COLO829 (cell line): ENCODE results near the gene AIPL1.
"Not testable (repeated sequence)": the region's sequence is repeated elsewhere in the genome, so short reads cannot be mapped to it uniquely, and the experiment has no call there.

Experiments
- DNase-seq: peaks from one replicate; pipeline ENCODE4 v3.0.0; 2012; ENCODE audit warnings: low spot score

AIPL1 gene

GRCh38 chr17:6435051-6435450 is at the start of gene AIPL1:
TSS of gene AIPL1 (minus strand) at chr17:6435121. CDS start at chr17:6435104, 17 bp downstream.
- DNase-seq: no peak

- no peak for DNase-seq
Observed at GRCh38 chr17:6483507-6483906, 48.6 kb upstream of the AIPL1 start.

- not testable (repeated sequence) for DNase-seq
Observed at GRCh38 chr17:6482796-6483195, 47.9 kb upstream of the AIPL1 start.

- no peak for DNase-seq
Observed at GRCh38 chr17:6482105-6482455, 47.2 kb upstream of the AIPL1 start.

GRCh38 chr17:6480303-6480675 is 45.4 kb upstream of the AIPL1 start:
- DNase-seq: no peak

- DNase-seq: no peak
Observed at GRCh38 chr17:6479622-6480302, 44.8 kb upstream of the AIPL1 start.

GRCh38 chr17:6478486-6478885 is 43.6 kb upstream of the AIPL1 start:
- no peak for DNase-seq

GRCh38 chr17:6477831-6478383 is 43.0 kb upstream of the AIPL1 start:
- DNase-seq: no peak

- DNase-seq: no peak
Observed at GRCh38 chr17:6476810-6477179, 41.9 kb upstream of the AIPL1 start.

- no peak for DNase-seq
Observed at GRCh38 chr17:6476076-6476809, 41.3 kb upstream of the AIPL1 start.

GRCh38 chr17:6475411-6475810 is 40.5 kb upstream of the AIPL1 start:
- DNase-seq: no peak

- no peak for DNase-seq
Observed at GRCh38 chr17:6474906-6475305, 40.0 kb upstream of the AIPL1 start.

- no peak for DNase-seq
Observed at GRCh38 chr17:6474376-6474775, 39.5 kb upstream of the AIPL1 start.

- peak; percentile 88 for DNase-seq
Observed at GRCh38 chr17:6473128-6473767, 38.3 kb upstream of the AIPL1 start.

GRCh38 chr17:6472517-6472916 is 37.6 kb upstream of the AIPL1 start:
- DNase-seq: no peak

GRCh38 chr17:6471531-6472465 is 36.9 kb upstream of the AIPL1 start:
- DNase-seq: peak; percentile 65

- DNase-seq: no peak
Observed at GRCh38 chr17:6470751-6471521, 36.0 kb upstream of the AIPL1 start.

- DNase-seq: no peak
Observed at GRCh38 chr17:6470146-6470718, 35.3 kb upstream of the AIPL1 start.

GRCh38 chr17:6468051-6468790 is 33.3 kb upstream of the AIPL1 start:
- DNase-seq: no peak

- no peak for DNase-seq
Observed at GRCh38 chr17:6467567-6467966, 32.6 kb upstream of the AIPL1 start.
